ENCODE measurements around the gene ENPP6. TPM values are rescaled to one million over a fixed set of nuclear protein-coding genes. Genes with fewer than 3 reads are reported as not detected.
"Not testable (repeated sequence)": the region's sequence is repeated elsewhere in the genome, so short reads cannot be mapped to it uniquely, and the experiment has no call there.

The ENPP6 gene
- total RNA-seq, 1 experiment from 2014 or later: not detected

- no peak for DNase-seq (ENCODE audit: low read depth)
These were observed 68.7 kb downstream of the ENPP6 start for GRCh38 chr4:184148738-184149637.

GRCh38 chr4:184147858-184148737 is 69.6 kb downstream of the ENPP6 start:
- DNase-seq (ENCODE audit: low read depth): no peak

GRCh38 chr4:184146951-184147350 is 70.7 kb downstream of the ENPP6 start:
- DNase-seq (ENCODE audit: low read depth): no peak

GRCh38 chr4:184145596-184145995 is 72.1 kb downstream of the ENPP6 start:
- DNase-seq (ENCODE audit: low read depth): no peak

GRCh38 chr4:184143770-184144564 is 73.7 kb downstream of the ENPP6 start:
- DNase-seq (ENCODE audit: low read depth): no peak

- no peak for DNase-seq (ENCODE audit: low read depth)
These were observed 75.3 kb downstream of the ENPP6 start for GRCh38 chr4:184142121-184143000.

- DNase-seq (ENCODE audit: low read depth): not testable (repeated sequence)
These were observed 76.8 kb downstream of the ENPP6 start for GRCh38 chr4:184140901-184141300.

- DNase-seq (ENCODE audit: low read depth): no peak
These were observed 81.1 kb downstream of the ENPP6 start for GRCh38 chr4:184136525-184136924.

- no peak for DNase-seq (ENCODE audit: low read depth)
These were observed 90.9 kb downstream of the ENPP6 start for GRCh38 chr4:184126800-184127199.

GRCh38 chr4:184122631-184123408 is 94.9 kb downstream of the ENPP6 start:
- no peak for DNase-seq (ENCODE audit: low read depth)

GRCh38 chr4:184120549-184121127 is 97.0 kb downstream of the ENPP6 start:
- no peak for DNase-seq (ENCODE audit: low read depth)

- DNase-seq (ENCODE audit: low read depth): no peak
These were observed 99.9 kb downstream of the ENPP6 start for GRCh38 chr4:184117662-184118199.

GRCh38 chr4:184115399-184115798 is 102.3 kb downstream of the ENPP6 start:
- no peak for DNase-seq (ENCODE audit: low read depth)

GRCh38 chr4:184114431-184114830 is 103.2 kb downstream of the ENPP6 start:
- no peak for DNase-seq (ENCODE audit: low read depth)

- DNase-seq (ENCODE audit: low read depth): no peak
These were observed 105.6 kb downstream of the ENPP6 start for GRCh38 chr4:184112006-184112550.

GRCh38 chr4:184111233-184111832 is 106.3 kb downstream of the ENPP6 start:
- DNase-seq (ENCODE audit: low read depth): no peak

GRCh38 chr4:184110452-184111224 is 107.0 kb downstream of the ENPP6 start:
- DNase-seq (ENCODE audit: low read depth): no peak

Measured in LHCN-M2 (cell line).